Hepatocyte (in vitro differentiated cells): ENCODE measurements around the gene AKTIP. TPM values are rescaled to one million over a fixed set of nuclear protein-coding genes. Genes with fewer than 3 reads are reported as not detected.

ENCODE experiments used
- DNase-seq: peaks from one replicate; pipeline ENCODE4 v3.0.0-alpha.2; 2016; ENCODE audit warnings: low spot score
- H2AFZ ChIP-seq: fragments of 200-600 bp; sonication (generic); 2 replicates; pipeline ENCODE4 v1.6.0; 2016; ENCODE audit warnings: antibody characterized with exemption, mild to moderate bottlenecking
- H3K27ac ChIP-seq: fragments of 200-600 bp; sonication (generic); 2 replicates; pipeline ENCODE4 v1.5.1; 2016; ENCODE audit warnings: mild to moderate bottlenecking
- H3K27me3 ChIP-seq: fragments of 200-600 bp; sonication (generic); 2 replicates; pipeline ENCODE4 v1.6.1; 2016
- H3K36me3 ChIP-seq: fragments of 200-600 bp; sonication (generic); replicated peaks from 2 replicates; pipeline ENCODE4 v1.5.1; 2016; ENCODE audit warnings: low read depth; ENCODE audit not compliant: insufficient read depth
- H3K4me1 ChIP-seq: fragments of 200-600 bp; sonication (generic); 2 replicates; pipeline ENCODE4 v1.5.1; 2016; ENCODE audit warnings: mild to moderate bottlenecking, moderate library complexity; ENCODE audit not compliant: insufficient read depth
- H3K4me2 ChIP-seq: fragments of 200-600 bp; sonication (generic); 2 replicates; pipeline ENCODE4 v1.6.0; 2016
- H3K4me3 ChIP-seq: fragments of 200-600 bp; sonication (generic); 2 replicates; pipeline ENCODE4 v1.5.1; 2016; ENCODE audit warnings: mild to moderate bottlenecking
- H3K79me2 ChIP-seq: fragments of 200-600 bp; sonication (generic); 2 replicates; pipeline ENCODE4 v1.6.0; 2017; ENCODE audit warnings: mild to moderate bottlenecking
- H3K9me2 ChIP-seq: fragments of 200-600 bp; sonication (generic); replicated peaks from 2 replicates; pipeline ENCODE4 v1.6.0; 2017; ENCODE audit warnings: mild to moderate bottlenecking; ENCODE audit not compliant: insufficient read depth
- H3K9me3 ChIP-seq: fragments of 200-600 bp; sonication (generic); 2 replicates; pipeline ENCODE4 v1.5.1; 2016; ENCODE audit warnings: low read depth, mild to moderate bottlenecking
- H4K20me1 ChIP-seq: fragments of 200-600 bp; sonication (generic); 2 replicates; pipeline ENCODE4 v1.6.0; 2016; ENCODE audit warnings: mild to moderate bottlenecking; ENCODE audit not compliant: insufficient read depth, poor library complexity, severe bottlenecking
- CTCF ChIP-seq: fragments of 200-600 bp; sonication (generic); IDR thresholded peaks from 2 replicates; pipeline ENCODE4 v1.5.1; 2016; ENCODE audit warnings: antibody characterized with exemption, mild to moderate bottlenecking; ENCODE audit not compliant: poor library complexity
- EZH2 ChIP-seq: fragments of 200-600 bp; sonication (generic); IDR thresholded peaks from 2 replicates; pipeline ENCODE4 v1.6.1; 2016; ENCODE audit warnings: antibody characterized with exemption, mild to moderate bottlenecking, borderline replicate concordance
- EZH2phosphoT487 ChIP-seq: fragments of 200-600 bp; sonication (generic); IDR thresholded peaks from one replicate; pipeline ENCODE4 v1.6.1; 2018; ENCODE audit warnings: antibody characterized with exemption, mild to moderate bottlenecking, low read depth, moderate library complexity; ENCODE audit not compliant: unreplicated experiment, severe bottlenecking
- WGBS: methylation state at CpG from one replicate; pipeline ENCODE4 v1.1.6; 2016; ENCODE audit warnings: low lambda C conversion rate; ENCODE audit errors: missing lambda C conversion rate; 5-methylcytosine and 5-hydroxymethylcytosine counted together
- polyA plus RNA-seq: library from polyadenylated mRNA; unstranded; fragments of >200 nt; fragmentation: Nextera tagmentation; extraction: Ambion mirVana; gene quantifications from 2 replicates; pipeline ENCODE4 v1.2.1, GENCODE V29; 2016
- total RNA-seq: library from RNA; depleted of rRNA; stranded (reverse); fragments of >200 nt; gene quantifications from 2 replicates; pipeline ENCODE4 v1.2.3, GENCODE V29; 2014

The AKTIP gene
- total and polyA plus RNA-seq, 2 experiments from 2014 or later: 24.3 to 43.7 TPM

DNA sequence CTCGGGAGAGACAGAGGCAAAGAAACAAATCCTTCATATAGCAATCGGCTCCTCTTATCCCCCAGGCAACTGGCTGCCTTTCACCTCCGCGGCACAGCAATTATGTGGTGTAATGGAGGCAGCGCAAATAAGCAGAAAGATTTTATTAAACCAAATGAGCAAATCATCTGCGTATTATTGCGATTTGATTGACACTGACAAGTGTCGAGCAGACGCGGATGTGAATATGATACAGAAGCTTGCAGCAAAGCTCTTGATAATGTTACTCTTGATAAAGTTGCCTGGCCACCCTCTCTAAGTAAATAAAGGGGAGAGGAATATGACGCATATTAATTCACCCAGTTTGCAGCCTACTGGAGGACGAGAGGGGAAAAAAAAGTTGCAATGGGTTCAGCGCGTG lies 26.5 kb upstream of the AKTIP start:
- H3K36me3 ChIP-seq: no peaks in the 10 kb centered on the region
- 89% methylated on average over 14 of the region's 14 CpGs for WGBS
- no peak overlapping the region for H3K27ac ChIP-seq
- TF ChIP-seq EZH2phosphoT487 (no peak), CTCF (no peak), EZH2 (no peak)
- no peak overlapping the region for H2AFZ ChIP-seq
- H3K4me2 ChIP-seq: no peak overlapping the region
- no peaks in the 10 kb centered on the region for H3K9me3 ChIP-seq
- no peaks in the 10 kb centered on the region for H3K79me2 ChIP-seq
- no peak overlapping the region for H3K4me3 ChIP-seq
- no peaks in the 10 kb centered on the region for H3K4me1 ChIP-seq
- DNase-seq: no peak
- no peaks in the 10 kb centered on the region for H3K9me2 ChIP-seq
- H4K20me1 ChIP-seq: no peaks in the 10 kb centered on the region
- H3K27me3 ChIP-seq: no peaks in the 10 kb centered on the region

DNA sequence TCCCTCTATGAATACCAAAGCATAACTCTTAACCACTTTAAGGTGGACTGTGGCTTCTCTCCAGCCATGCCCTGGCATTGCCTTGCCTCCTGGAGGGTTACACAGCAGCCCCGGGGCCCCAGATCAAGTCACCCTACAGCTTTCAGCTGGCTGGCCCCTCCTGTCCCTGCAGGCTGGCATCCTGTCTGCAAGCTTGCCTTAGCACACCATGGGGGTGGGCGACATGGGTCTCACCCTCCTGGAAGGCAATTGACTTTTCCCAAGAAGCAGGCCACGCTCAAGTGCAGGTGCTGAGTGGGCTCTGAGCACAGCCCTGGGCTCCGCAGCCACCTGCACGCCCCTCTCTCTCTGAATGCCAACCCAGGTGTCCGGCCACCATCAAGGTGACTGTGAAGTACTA lies 25.8 kb upstream of the AKTIP start:
- H3K27me3 ChIP-seq: no peaks in the 10 kb centered on the region
- H3K79me2 ChIP-seq: no peaks in the 10 kb centered on the region
- no peaks in the 10 kb centered on the region for H3K9me2 ChIP-seq
- H3K9me3 ChIP-seq: no peaks in the 10 kb centered on the region
- TF ChIP-seq EZH2phosphoT487 (no peak), EZH2 (no peak), CTCF (no peak)
- no peaks in the 10 kb centered on the region for H4K20me1 ChIP-seq
- H2AFZ ChIP-seq: no peak overlapping the region
- no peak overlapping the region for H3K4me3 ChIP-seq
- H3K36me3 ChIP-seq: no peaks in the 10 kb centered on the region
- H3K4me1 ChIP-seq: no peaks in the 10 kb centered on the region
- no peak overlapping the region for H3K27ac ChIP-seq
- no peak for DNase-seq
- H3K4me2 ChIP-seq: no peak overlapping the region
- 95% methylated on average over 6 of the region's 6 CpGs for WGBS

DNA sequence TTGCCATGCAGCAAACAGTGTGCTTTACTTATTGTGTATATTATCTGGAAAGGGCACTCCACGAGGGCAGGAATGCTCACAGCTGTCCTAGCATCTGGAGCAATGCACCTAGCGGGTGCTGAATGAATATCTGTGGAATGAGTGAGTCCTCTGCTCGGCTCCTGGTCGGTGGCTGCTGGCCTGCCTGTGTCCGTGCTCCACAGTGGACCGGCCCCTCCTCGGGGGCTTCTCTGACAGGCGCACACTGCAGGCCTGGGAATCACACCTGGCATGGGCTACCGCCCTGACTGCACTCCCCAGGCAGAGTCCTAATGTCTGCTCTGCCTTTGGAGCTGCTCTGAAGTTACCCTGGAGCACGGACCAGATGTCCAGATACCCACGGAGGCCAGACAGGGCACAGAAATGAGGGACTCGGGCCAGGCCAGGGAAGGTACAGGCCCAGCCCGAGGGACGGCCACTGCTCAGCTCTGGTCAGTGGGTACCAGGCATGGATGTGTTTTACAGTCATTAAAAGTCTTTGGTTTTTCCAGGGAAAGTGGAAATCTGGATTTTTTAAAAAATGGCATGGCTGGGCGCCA lies 21.1 kb upstream of the AKTIP start:
- H3K4me1 ChIP-seq: no peaks in the 10 kb centered on the region
- no peak overlapping the region for H3K4me3 ChIP-seq
- H4K20me1 ChIP-seq: no peaks in the 10 kb centered on the region
- H3K27ac ChIP-seq: no peak overlapping the region
- H3K27me3 ChIP-seq: no peaks in the 10 kb centered on the region
- no peaks in the 10 kb centered on the region for H3K36me3 ChIP-seq
- 95% methylated on average over 15 of the region's 15 CpGs for WGBS
- no peak overlapping the region for H3K4me2 ChIP-seq
- H3K79me2 ChIP-seq: no peaks in the 10 kb centered on the region
- no peak for DNase-seq
- no peak for TF ChIP-seq EZH2phosphoT487
- no peak for TF ChIP-seq CTCF
- TF ChIP-seq EZH2: no peak
- H3K9me2 ChIP-seq: no peaks in the 10 kb centered on the region
- H2AFZ ChIP-seq: no peak overlapping the region
- no peaks in the 10 kb centered on the region for H3K9me3 ChIP-seq
